DMS153 treated with DMSO at 0.1 percent for 48 hours (cell line): Measurements from ENCODE around the gene TBCEL.
"Not testable (repeated sequence)": the region's sequence is repeated elsewhere in the genome, so short reads cannot be mapped to it uniquely, and the experiment has no call there.

ENCODE experiments used
- DNase-seq: peaks from one replicate; lab custom pipeline; 2025; ENCODE audit not compliant: unreplicated experiment; lab: John Stamatoyannopoulos, UW

TBCEL gene

GRCh38 chr11:121029153-121029552 is 5.3 kb downstream of the TBCEL start:
- no peak for DNase-seq

GRCh38 chr11:121029813-121030445 is 6.0 kb downstream of the TBCEL start:
- DNase-seq, result no peak

GRCh38 chr11:121031167-121031566 is 7.3 kb downstream of the TBCEL start:
- no peak for DNase-seq

GRCh38 chr11:121031648-121032047 is 7.7 kb downstream of the TBCEL start:
- not testable (repeated sequence) for DNase-seq

GRCh38 chr11:121032546-121032945 is 8.6 kb downstream of the TBCEL start:
- DNase-seq, result no peak

- DNase-seq, result no peak
Observed at GRCh38 chr11:121033635-121034034, 9.7 kb downstream of the TBCEL start.

- DNase-seq, result no peak
Observed at GRCh38 chr11:121035169-121035755, 11.4 kb downstream of the TBCEL start.

- DNase-seq, result no peak
Observed at GRCh38 chr11:121035780-121036179, 11.9 kb downstream of the TBCEL start.

- DNase-seq, result no peak
Observed at GRCh38 chr11:121037016-121037415, 13.1 kb downstream of the TBCEL start.

GRCh38 chr11:121038648-121039409 is 14.9 kb downstream of the TBCEL start:
- no peak for DNase-seq

GRCh38 chr11:121039971-121040613 is 16.2 kb downstream of the TBCEL start:
- DNase-seq, result no peak

GRCh38 chr11:121040614-121041002 is 16.7 kb downstream of the TBCEL start:
- no peak for DNase-seq

GRCh38 chr11:121041072-121041471 is 17.2 kb downstream of the TBCEL start:
- no peak for DNase-seq

- no peak for DNase-seq
Observed at GRCh38 chr11:121042296-121042695, 18.4 kb downstream of the TBCEL start.

- DNase-seq, result no peak
Observed at GRCh38 chr11:121047926-121048325, 24.0 kb downstream of the TBCEL start.

- DNase-seq, result no peak
Observed at GRCh38 chr11:121048464-121049233, 24.7 kb downstream of the TBCEL start.

- DNase-seq, result no peak
Observed at GRCh38 chr11:121053244-121053643, 29.3 kb downstream of the TBCEL start.

- DNase-seq, result no peak
Observed at GRCh38 chr11:121054266-121054665, 30.4 kb downstream of the TBCEL start.

- no peak for DNase-seq
Observed at GRCh38 chr11:121055076-121055475, 31.2 kb downstream of the TBCEL start.

GRCh38 chr11:121057922-121058321 is 34.0 kb downstream of the TBCEL start:
- no peak for DNase-seq

- DNase-seq, result no peak
Observed at GRCh38 chr11:121058941-121059340, 35.0 kb downstream of the TBCEL start.
